Measurements from ENCODE around the gene TAF11L8.
"Not testable (repeated sequence)": the region's sequence is repeated elsewhere in the genome, so short reads cannot be mapped to it uniquely, and the experiment has no call there.

TAF11L8 gene

GRCh38 chr5:17590860-17591259 lies at the start of gene TAF11L8:
Gene TAF11L8 (minus strand): TSS chr5:17590960.
- not testable (repeated sequence) for DNase-seq

- DNase-seq = no peak
Observed at GRCh38 chr5:17634160-17634559, 43.4 kb upstream of the TAF11L8 start, which contains the start of gene TAF11L14. Gene TAF11L14 (plus strand): TSS chr5:17634460.

GRCh38 chr5:17631788-17632187 lies 41.0 kb upstream of the TAF11L8 start, which contains the start of gene TAF11L13:
Gene TAF11L13 (plus strand): TSS chr5:17632088.
- DNase-seq = not testable (repeated sequence)

- DNase-seq = no peak
Observed at GRCh38 chr5:17625686-17626085, 34.9 kb upstream of the TAF11L8 start.

GRCh38 chr5:17620627-17621026 lies 29.9 kb upstream of the TAF11L8 start:
- no peak for DNase-seq

- DNase-seq = no peak
Observed at GRCh38 chr5:17619354-17619753, 28.6 kb upstream of the TAF11L8 start.

GRCh38 chr5:17614872-17615605 lies 24.3 kb upstream of the TAF11L8 start:
- DNase-seq = no peak

GRCh38 chr5:17610092-17610491 lies 19.3 kb upstream of the TAF11L8 start, which contains the start of gene TAF11L12:
Gene TAF11L12 (plus strand): TSS chr5:17610392.
- DNase-seq = not testable (repeated sequence)

GRCh38 chr5:17607461-17607860 lies 16.7 kb upstream of the TAF11L8 start:
- DNase-seq = not testable (repeated sequence)

GRCh38 chr5:17604951-17605350 lies 14.2 kb upstream of the TAF11L8 start:
- DNase-seq = no peak

- DNase-seq = not testable (repeated sequence)
Observed at GRCh38 chr5:17603880-17604279, 13.1 kb upstream of the TAF11L8 start, which contains the start of gene TAF11L11. Gene TAF11L11 (plus strand): TSS chr5:17604183.

- not testable (repeated sequence) for DNase-seq
Observed at GRCh38 chr5:17597728-17598127, 7.0 kb upstream of the TAF11L8 start, which contains the start of gene TAF11L10. Gene TAF11L10 (minus strand): TSS chr5:17597828.

GRCh38 chr5:17594255-17594654 lies 3.5 kb upstream of the TAF11L8 start, which contains the start of gene TAF11L9:
Gene TAF11L9 (minus strand): TSS chr5:17594394.
- DNase-seq = not testable (repeated sequence)

GRCh38 chr5:17585658-17586057 lies 5.1 kb downstream of the TAF11L8 start, which contains the start of gene TAF11L7:
Gene TAF11L7 (minus strand): TSS chr5:17585758.
- not testable (repeated sequence) for DNase-seq
